AG08395 (cell line): Measurements from ENCODE around the gene RNF126.
"Not testable (repeated sequence)": the region's sequence is repeated elsewhere in the genome, so short reads cannot be mapped to it uniquely, and the experiment has no call there.

ENCODE experiments used
- DNase-seq: peaks from one replicate; pipeline ENCODE4 v3.0.0; 2012; ENCODE audit warnings: mixed read lengths, low spot score

Gene RNF126

GRCh38 chr19:628168-628567 is 34.8 kb downstream of the RNF126 start:
- DNase-seq, result no peak

GRCh38 chr19:626566-626965 is 36.4 kb downstream of the RNF126 start:
- DNase-seq, result not testable (repeated sequence)

- DNase-seq, result no peak
Measured at GRCh38 chr19:625257-625656, 37.8 kb downstream of the RNF126 start.

- no peak for DNase-seq
Measured at GRCh38 chr19:624433-625109, 38.4 kb downstream of the RNF126 start.

DNA sequence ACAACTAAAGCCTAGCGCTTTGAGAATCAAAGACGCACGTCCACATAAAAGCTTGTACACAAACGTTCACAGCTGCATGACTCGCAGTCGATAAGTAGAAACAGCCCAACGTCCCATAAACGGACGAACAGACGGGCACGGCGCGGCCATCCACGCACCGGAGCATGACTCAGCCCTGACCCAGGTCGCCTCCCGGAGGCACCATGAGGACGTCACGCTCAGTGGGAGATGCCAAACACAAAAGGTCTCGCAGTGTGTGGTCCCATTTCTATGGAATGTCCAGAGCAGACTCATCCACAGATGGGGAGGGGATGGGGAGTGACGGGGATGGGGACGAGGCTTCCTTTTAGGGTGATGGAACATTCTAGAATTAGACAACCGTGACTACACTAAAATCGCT is 39.0 kb downstream of the RNF126 start:
- DNase-seq, result no peak

GRCh38 chr19:623175-623916 is 39.7 kb downstream of the RNF126 start:
- no peak for DNase-seq

GRCh38 chr19:622666-623065 is 40.3 kb downstream of the RNF126 start:
- no peak for DNase-seq

DNA sequence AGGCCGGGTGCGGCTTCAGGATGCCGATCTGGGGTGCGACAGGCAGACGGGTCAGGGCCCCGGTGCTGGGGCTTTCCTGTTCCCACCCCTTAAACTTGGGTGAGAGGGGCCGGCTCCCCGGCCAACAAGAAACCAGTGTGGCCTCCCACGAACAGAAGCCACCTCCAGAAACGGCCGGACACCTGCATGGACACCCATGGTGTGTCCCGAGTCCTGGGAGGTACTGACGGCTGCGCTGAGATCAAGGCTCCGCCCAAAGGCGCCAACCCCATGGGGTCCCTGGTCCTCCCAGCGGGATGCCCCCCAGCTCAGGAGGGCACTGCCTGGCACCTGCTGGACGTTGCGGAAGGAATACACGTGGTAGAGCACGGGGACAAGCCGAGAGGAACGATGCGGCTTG is 41.2 kb downstream of the RNF126 start:
- no peak for DNase-seq

DNA sequence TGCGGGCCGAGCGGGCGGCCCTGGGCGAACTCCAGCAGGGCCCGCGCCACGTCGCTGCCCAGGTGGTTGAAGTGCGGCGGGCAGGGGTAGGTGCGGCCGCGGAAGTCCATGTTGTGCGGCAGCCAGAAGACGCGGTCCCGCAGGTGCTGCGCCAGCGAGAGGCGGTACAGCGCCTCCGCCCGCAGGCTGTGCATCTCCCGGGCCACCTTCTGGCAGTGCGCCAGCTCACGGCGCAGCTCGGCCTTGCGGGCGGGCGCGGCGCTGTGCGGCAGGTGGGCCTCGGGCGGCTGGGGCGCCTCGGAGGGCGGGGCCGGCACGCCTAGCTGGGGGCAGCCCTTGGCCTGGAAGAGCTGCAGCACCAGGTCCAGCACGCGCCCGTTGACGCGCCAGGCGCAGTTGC is 41.8 kb downstream of the RNF126 start:
- DNase-seq, result not testable (repeated sequence)

- no peak for DNase-seq
Measured at GRCh38 chr19:620166-620862, 42.7 kb downstream of the RNF126 start.

DNA sequence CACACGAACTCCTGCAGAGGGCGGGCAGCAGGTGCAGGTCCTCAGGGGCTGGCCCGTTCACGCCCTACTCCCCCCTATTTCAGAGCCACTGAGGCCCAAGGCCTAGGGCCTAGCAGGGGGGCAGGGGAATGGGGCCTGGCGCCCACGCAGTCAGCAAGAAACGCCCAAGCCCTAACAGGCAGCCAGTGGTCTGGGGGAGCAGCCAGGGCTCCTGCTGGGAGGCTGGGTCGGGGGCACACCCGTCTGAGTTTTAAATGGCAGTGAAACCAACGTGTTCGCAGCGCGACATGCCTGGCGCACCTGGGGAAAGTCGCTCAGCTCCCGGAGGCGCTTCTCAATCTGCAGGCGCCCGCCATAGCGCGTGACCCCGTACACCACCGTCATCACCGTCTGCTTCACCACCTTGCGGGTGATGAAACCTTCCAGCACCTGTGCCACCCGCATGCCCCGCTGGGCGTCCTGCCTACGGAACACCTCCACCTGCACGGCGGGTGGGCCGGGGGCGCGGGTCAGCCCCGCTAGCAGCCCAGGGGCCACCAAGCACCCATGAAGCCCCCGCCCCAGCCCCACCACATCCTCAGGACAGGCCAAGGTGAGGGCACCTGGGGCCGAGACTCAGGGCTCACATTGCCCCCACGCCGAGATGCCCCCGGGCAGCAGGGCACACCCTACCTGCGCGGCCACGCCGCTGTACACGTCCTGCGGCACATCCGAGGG is 43.6 kb downstream of the RNF126 start:
- no peak for DNase-seq

DNA sequence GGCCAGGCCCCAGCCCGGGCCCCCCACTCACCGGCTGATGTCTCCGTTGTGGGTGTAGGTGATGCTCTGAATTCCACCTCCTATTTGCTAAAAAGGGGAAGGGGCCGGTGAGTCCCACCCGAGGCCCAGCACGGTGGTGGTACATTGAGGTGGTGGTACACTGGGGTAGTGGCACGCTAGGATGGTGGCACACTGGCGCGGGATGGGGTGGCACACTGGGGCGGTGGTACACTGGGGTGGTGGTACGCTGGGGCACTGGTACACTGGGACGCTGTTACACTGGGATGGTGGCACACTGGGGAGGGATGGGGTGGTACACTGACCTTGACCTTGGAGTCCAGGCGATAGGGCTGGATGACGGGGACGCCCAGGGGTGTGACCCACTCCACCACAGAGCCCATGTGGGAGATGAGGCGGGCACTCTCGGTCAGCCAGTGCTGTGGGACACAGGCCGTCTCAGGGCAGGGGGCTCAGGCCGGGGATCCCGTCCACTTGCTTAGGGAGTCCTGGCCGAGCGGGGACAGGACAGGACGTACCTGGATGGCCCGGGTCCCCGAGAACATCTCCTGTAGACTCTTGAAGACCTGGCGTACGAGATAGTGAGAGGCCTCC is 44.2 kb downstream of the RNF126 start:
- no peak for DNase-seq

GRCh38 chr19:618247-618619 is 44.8 kb downstream of the RNF126 start:
- DNase-seq, result no peak

GRCh38 chr19:617551-618246 is 45.3 kb downstream of the RNF126 start:
- no peak for DNase-seq

- no peak for DNase-seq
Measured at GRCh38 chr19:616747-617526, 46.1 kb downstream of the RNF126 start.

DNA sequence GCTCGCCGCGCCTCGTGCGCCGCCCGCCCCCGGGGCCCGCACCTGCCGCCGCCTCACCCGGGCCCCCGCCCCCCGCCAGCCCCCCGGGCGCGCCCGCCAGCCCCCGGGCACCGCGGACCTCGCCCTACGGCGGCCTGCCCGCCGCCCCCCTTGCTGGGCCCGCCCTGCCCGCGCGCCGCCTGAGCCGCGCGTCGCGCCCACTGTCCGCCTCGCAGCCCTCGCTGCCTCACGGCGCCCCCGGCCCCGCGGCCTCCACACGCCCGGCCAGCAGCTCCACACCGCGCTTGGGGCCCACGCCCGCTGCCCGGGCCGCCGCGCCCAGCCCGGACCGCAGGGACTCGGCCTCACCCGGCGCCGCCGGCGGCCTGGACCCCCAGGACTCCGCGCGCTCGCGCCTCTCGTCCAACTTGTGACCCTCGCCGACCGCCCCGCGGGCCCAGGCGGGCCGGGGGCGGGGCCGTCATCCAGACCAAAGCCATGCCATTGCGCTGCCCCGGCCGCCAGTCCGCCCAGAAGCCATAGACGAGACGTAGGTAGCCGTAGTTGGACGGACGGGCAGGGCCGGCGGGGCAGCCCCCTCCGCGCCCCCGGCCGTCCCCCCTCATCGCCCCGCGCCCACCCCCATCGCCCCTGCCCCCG is 46.8 kb downstream of the RNF126 start:
- no peak for DNase-seq

DNA sequence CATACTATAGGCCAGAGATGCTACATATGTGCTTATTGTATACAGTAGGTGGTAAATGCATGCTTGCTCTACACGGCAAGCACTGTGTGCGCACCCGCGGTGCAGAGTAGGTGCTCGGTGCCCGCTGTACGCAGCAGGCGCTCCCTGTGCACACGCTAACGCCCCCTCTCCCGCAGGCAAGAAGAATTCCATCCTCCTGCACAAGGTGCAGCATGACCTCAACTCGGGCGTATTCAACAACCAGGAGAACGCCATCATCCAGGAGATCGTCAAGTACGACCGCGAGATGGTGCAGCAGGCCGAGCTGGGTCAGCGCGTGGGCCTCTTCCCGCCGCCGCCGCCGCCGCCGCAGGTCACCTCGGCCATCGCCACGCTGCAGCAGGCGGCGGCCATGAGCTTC is 47.4 kb downstream of the RNF126 start:
- DNase-seq, result no peak

- no peak for DNase-seq
Measured at GRCh38 chr19:613732-614567, 49.1 kb downstream of the RNF126 start.

- DNase-seq, result no peak
Measured at GRCh38 chr19:612941-613340, 50.1 kb downstream of the RNF126 start.
